ENCODE results near the gene ANKRD60.

GRCh38 chr20:58224097-58224496 lies 4.4 kb downstream of the ANKRD60 start:
- TF ChIP-seq POLR2A (IDR thresholded peaks at IDR 0.05) (no peak), POLR2AphosphoS5 (IDR thresholded peaks at IDR 0.05) (no peak)
- TF ChIP-seq, protein P1, sequence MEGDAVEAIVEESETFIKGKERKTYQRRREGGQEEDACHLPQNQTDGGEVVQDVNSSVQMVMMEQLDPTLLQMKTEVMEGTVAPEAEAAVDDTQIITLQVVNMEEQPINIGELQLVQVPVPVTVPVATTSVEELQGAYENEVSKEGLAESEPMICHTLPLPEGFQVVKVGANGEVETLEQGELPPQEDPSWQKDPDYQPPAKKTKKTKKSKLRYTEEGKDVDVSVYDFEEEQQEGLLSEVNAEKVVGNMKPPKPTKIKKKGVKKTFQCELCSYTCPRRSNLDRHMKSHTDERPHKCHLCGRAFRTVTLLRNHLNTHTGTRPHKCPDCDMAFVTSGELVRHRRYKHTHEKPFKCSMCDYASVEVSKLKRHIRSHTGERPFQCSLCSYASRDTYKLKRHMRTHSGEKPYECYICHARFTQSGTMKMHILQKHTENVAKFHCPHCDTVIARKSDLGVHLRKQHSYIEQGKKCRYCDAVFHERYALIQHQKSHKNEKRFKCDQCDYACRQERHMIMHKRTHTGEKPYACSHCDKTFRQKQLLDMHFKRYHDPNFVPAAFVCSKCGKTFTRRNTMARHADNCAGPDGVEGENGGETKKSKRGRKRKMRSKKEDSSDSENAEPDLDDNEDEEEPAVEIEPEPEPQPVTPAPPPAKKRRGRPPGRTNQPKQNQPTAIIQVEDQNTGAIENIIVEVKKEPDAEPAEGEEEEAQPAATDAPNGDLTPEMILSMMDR (IDR thresholded peaks at IDR 0.05), result no peak

Data from breast epithelium (tissue), 3 donors.